HG03432 (cell line): ENCODE measurements around the gene CCDC17.

ENCODE experiments used
- ATAC-seq: cut with Tn5 transposase; IDR thresholded peaks from one replicate; pipeline ENCODE4 v1.9.1; 2021; ENCODE audit warnings: mild to moderate bottlenecking, moderate library complexity; ENCODE audit not compliant: unreplicated experiment

The CCDC17 gene

DNA sequence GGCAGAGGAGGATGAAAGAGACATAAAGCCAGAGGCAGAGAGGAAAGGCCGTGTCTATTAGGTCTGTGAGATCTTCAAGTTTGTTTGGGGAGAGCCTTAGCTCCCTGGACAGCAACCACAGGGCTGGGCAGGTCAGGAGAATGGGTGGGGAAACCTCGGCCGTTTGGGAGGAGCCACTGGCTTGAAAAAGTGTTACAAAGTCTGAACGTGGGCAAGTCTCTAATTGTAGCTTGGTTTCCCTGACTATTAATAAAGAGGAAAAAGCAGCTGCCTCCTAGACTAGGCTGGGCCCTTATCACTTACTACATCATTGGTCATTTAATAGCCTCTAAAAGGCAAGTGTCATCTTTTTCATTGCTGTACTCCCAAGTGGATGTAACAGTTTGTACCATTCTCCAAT, at the start of gene CCDC17:
Gene CCDC17, minus strand, starts transcription at position 83 of the 400 bp plus-strand sequence. CDS start 145 bp downstream, outside the sequence.
- no peak for ATAC-seq

DNA sequence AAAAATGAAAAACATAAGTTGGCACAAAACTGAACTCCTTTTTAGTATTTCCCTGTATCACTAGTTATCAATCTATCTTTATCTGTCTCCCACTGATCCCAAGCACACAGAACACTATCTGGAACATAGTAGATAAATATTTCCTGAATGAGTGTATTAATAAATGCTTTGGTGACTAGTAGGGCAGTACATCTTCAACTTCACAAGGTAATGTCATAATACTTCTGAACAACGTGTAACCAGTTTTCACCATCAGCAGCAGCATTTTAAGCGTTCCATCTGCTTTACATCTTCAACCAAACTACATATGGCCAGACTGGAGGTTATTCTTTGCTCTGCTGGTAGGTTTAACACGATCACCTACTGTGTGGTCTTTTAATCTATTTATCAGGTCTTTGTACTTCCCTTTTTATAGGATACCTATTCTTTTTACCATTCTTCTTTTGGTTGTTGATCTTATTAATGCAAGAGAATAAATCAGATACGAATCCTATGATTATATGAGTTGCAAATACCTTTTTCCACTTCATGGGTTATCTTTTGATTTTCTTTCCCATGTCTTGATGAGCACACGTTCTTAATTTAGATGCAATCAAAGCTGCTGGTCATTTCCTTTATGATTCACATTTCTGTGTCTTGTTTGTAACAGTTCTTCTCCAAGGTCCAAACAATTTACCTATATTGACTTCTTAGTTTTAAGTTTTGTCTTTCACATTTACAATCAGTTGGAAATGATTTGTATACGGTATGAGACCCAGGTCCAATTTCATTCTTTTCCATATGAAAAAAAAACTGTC, 46.2 kb upstream of the CCDC17 start:
- ATAC-seq = no peak

DNA sequence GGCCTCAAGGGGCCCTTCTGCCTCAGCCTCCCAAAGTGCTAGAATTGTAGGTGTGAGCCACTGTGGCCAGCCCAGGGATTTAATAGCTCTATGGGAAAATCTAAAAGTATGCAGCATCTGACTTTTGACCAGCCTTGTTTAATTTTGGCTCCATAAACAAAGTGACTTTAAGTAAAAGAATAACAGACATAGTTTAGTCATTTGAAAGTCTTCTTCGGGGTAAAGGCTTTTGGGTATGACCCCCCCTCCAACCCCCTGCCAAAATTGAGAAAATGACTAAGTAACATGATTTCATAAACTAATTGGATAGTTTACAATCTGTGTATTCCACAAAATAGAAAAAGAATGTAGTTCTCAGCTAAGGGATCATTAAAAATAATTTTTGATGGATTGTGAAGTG, 45.5 kb upstream of the CCDC17 start:
- ATAC-seq = no peak

DNA sequence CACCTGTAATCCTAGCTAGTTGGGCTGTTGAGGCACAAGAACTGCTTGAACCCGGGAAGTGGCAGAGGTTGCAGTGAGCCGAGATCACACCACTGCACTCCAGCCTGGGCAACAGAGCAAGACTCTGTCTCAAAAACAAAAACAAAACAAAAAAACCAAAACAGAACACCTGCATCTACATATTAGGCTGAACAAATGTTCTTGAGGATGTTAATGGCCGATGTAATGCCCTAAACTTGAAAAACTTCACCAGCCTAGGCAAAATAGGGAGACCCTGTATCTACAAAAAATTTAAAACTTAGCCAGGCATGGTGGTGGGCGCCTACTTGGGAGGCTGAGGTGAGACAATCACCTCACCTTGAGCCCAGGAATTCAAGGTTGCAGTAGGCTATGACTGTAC, 44.7 kb upstream of the CCDC17 start:
- no peak for ATAC-seq

DNA sequence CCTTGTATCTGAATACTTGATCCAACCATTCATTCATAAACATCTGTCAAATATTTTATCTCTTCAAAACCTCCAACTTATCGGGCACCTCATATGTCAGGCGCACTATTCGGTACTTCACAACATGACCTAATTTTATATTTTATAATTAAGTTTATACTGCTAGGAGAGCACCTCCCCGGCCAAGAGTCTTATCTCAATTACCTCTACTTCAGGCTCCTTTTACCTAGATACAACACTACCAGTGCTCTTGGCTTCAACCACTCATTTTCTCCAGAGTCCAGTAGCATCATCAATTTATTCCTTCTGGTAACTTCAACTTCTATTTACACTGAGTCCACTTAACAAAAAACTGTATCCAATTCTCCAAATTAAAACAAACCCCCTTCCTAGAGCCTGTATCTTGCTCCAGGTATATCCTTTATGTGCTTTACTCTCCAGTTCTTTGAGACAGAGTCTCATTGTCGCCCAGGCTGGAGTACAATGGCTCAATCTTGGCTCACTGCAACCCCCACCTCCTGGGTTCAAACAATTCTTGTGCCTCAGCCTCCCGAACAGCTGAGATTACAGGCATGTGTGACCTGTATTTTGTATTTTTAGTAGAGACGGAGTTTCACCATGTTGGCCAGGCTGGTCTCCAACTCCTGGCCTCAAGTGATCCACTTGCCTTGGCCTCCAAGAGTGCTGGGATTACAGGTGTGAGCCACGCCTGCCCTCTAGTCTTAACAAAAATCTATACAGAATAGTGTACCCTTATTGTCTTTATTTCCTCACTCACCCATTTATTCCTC, 43.7 kb upstream of the CCDC17 start:
- no peak for ATAC-seq

DNA sequence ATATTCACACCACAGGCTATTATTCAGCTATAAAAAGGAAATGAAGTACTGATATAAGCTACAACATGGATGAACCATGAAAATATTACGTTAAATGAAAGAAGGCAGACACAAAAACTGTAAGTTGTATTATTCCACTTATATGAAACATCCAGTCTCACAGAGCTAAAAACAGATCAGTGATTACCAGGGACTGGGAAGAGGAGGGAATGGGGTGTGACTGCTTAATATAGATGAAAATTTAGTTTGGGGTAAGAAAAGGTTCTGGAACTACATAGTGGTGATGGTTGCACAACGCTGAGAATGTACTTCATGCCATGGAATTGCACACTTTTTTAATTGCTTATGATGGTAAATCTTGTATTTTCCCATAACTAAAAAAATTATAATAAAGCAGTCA, 43.0 kb upstream of the CCDC17 start:
- no peak for ATAC-seq

DNA sequence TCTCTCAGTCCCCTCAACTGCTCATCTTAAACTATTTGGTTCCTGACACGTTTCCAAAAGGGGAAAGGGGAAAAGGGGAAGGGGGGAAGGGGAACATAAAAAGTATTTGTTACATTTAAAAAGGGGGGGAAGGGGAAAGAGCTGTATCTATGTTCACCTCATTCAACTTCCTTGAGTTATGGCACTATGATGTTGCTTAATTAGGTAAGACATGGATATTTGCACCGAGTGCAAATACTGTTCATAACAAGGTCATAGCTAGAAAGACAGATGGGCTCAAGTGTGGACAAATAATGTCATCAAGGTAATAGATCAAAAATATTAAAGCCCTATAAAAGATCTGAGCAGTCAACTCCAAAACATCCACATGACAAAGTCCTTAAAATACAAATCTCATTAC, 36.5 kb upstream of the CCDC17 start:
- no peak for ATAC-seq

DNA sequence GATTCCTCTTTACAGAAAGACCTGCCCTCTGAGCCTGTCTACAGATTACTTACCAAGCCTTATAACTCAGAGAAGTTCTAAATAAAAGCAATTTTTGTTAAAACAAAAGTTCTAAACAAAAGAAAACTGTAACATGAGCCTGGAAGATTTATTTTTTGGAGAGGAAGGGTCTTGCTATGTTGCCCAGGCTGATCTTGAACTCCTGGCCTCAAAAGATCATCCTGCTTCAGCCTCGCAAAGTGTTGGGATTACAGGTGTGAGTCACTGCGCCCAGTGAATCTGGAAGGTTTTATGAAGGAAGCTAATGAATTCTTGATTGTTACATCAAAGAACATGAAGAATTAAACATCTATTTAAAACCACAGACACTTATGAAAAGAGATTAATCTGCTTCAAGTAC, 35.4 kb upstream of the CCDC17 start:
- no peak for ATAC-seq

DNA sequence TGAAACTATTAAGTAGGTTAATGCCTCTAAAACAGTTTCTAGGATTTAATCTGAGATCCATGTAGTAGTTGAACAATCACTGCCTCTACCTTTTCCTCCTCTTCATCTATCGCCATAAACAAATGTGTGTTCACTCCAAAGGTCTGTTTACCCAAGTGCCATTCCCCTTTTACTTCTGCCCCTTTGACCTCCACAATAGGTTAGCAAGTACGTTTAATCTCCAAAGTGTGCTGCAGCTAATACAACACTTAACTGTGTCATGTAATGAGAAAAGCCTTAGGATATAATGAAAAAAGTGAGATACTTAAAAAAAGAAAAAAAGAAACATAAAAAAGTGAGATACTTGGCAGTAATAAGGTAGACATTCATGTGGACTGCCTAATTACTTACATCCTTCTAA, 34.3 kb upstream of the CCDC17 start:
- no peak for ATAC-seq

DNA sequence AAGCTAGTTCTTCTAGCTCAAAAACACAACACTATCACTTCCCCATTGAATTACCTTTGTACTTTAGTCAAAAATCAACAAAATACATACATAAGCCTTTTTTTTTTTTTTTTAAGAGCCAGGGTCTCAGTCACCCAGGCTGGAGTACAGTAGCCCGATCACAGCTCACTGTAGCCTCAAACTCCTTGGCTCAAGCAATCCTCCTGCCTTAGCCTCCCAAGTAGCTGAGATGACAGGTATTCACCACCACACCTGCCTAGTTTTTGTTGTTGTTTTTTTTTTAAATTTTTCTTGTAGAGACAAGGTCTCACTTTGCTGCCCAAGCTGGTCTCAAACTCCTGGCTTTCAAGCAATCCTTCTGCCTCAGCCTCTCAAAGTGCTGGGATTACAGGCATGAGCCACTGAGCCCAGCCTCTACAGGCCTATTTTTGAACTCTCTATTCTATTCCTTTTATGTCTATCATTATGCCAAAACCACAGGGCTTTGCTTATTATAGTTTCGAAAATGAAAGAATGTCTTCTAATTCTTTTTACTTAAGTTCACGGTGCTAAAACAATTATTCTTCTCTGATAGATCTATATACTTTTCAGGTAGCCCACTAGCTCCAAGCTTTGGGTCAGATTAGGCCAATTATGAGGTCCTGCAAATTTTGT, 32.8 kb upstream of the CCDC17 start:
- ATAC-seq = no peak

DNA sequence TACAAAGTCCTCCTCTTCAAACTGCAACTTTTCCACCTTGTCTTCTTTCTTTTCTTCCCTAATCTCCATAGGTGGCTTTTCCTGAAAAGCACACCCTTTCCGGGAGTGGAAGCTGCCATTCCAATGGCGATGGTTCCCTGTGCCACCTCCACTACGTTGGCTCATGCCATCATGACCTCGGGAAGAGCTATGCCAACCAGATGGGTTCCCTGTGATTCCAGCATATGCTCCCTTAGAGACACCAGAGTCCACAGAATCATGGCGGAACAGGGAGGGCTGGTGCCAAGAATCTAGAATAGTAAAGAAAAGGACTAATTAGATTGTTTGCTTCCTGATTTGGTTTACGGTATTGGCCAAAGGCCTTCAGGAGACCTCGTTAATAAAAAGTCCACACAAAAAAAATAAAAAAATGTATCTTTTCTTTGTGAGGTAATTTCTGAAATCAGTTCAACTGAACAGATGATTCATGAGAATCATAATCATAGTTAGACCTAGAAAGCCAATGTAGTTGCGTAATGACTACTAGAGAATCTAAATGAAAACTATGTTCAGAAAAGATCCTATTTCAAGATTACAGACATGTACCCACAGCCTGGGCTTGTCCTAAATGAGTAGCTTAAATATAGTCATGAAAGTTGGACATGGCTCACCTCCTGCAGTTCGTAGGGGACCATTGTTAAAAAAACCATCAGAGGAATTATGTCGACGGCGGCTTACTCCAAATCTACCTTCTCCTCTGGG, 30.9 kb upstream of the CCDC17 start:
- ATAC-seq = no peak

DNA sequence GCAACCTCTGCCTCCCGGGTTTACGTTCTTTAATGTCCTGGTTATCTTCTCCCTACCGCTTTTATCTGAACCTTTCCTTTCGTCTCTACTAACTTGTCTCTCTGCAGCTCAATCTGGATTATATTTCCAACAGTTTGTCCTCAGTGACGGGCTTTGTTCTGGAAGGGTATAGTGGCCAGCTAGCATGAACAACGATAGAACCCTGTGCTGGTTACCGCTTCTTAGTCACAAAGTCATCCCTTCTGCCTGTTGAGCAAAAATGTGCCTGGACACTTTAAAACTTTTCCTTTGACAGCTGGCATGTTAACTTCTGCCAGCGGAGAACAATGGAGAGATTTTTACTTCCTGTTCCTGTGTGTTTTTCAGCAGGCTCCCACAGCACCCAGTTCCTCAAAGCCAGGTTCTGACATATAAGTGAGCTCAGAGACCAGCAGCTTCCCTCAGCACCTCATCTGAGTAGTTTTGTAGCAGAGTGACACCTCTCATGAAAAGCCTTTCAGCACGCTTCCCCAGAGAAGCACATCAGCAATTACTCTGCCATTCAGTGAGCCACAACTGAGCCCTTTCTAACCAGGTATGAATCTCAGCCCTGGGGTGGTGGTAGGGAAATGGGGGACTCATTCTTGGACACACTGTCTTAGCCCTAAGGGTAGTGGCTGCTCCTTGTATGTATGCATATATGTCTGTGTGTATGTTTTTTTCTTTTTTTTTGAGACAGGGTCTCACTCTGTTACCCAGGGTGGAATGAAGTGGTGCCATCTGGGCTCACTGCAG, 23.6 kb upstream of the CCDC17 start:
- no peak for ATAC-seq

DNA sequence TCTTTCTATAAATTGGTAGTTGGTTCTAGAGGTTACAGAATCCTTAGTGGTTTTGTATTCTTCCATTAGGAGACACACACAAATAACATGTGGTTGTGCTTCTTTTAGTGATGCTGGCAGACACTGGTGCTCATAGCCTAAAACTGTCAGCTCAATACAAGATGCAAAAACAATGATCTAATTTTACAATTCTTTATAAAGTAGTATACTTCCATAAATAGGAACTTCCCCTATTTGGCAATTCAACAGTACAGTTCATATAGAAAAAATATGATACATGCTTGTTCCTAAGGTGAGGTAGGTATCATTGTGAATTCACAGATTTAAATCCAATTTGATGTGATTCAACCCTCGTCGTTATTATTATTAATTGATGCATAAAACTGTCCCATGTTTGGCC, 20.8 kb upstream of the CCDC17 start:
- ATAC-seq = no peak

DNA sequence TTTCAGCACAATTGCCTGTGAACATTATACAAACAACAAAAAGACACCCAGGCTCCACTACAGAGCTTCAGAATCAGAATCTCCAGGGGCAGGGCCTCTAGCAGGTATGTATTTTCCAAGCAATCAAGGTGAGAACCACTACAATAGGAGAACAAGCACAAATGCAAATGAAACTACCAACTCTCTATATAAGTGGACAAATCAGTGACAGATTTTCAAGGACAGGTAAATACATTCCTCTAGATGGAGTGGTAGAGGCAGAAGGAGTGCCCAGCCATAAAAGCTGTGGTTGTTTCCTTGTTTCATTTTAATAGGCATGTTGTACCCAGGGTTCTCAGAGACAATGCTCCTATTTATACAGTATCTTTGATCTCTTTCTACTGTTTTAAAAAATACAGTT, 20.1 kb upstream of the CCDC17 start:
- no peak for ATAC-seq

DNA sequence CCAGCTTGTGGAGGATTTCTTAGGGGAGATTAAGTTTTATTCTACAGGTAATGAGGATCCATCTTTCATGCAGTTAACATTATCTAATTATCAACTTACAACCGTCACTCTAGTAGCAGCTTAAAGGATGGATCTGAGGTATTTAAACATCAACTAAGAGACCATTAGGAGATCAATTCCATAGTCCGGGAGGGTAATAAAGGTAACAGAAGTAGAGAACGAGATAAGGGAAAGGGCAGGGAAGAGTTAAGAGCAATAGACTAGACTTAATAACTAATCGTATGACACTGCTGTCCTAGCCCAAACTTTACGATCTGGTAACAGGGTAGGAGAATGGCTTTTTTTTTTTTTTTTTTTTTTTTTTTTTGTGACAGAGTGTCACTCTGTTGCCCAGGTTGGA, 19.5 kb upstream of the CCDC17 start:
- ATAC-seq = no peak

DNA sequence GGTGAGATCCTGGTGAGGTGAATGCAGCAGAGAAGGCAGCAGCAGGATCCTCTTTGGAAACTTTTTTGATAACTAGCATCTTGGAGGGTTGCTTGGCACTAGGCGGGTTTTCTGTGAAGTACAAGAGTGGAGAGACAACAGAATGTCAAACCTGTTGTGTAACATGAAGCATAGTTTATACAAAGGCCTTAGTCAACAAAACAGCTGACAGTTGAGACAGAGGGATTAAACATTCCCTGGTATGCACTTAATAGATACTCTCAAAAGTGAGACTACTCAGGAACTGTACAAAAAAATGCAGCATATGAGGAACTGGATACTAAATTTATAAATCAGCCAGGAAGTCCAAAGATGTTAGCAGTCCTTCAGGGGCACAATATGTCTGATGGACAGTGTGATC, 16.4 kb upstream of the CCDC17 start:
- ATAC-seq = no peak

DNA sequence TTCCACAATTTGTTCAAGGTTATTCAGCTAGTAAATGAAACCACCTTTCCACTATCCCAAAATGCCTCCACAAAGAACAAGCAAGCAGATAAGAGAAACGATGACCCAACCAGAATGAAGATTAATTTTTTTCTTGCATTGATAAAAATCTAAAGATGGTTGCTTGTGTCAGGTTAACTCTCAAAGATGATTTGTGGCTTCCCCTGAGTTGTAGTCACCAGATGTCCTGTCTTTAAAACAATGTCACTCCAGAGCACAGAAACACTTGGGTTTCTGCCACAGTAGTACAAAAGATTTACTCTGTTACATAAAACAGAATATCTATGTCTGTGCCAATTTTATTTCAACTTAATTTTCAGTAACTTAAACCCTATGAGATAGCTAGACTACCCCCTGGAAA, 11.4 kb upstream of the CCDC17 start:
- no peak for ATAC-seq

DNA sequence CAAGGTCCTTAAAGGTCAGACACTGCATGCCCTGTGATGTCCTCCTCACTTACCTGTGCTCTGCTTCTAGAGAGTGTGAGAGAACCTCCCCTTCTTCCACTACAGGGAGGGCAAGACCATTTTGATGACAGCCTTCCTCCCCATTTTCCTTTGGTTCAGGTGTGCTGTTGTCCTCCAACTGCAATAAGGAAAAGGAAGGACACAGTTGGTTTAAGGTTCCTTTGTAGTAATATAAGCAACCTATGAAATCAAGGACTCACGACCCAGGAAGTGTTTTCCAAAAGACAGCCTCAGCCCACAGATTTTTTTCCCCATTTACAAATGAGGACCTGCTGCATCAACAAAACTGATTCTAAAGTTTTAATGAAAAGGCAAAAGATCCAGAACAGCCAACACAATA, 6.6 kb upstream of the CCDC17 start:
- ATAC-seq = no peak

DNA sequence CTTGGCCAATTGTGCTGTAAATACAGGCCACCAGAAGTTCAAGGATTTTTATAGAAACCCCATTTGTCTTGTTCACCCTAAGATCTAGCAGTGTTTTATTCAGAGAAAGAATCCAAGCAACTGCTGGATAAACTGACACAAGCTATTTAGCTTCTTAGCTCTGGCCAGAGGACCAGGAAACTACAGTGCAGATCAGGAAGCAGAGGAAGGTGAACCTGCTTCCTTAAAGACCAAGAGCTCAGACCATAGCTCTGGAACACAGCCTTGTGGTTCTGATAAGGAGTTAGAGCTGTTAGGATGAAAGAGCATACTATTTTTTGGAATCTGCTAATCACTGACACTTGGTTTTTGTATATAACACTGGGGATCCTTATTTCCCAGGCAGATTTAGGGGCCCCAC, 5.2 kb upstream of the CCDC17 start:
- no peak for ATAC-seq
